K562 (cell line): ENCODE results near the gene COX4I2. TPM values are rescaled to one million over a fixed set of nuclear protein-coding genes. Genes with fewer than 3 reads are reported as not detected.

ENCODE experiments used
- CBX3 ChIP-seq, 2 experiments: IDR thresholded peaks; 1 replicate in 1 of 2; 2 replicates in 1 of 2; pipeline ENCODE4 v1.6.1; 2012; ENCODE audit warnings: inconsistent platforms in 2 of 2, low read length in 2 of 2, borderline replicate concordance in 1 of 2, control low read depth in 1 of 2
- CTBP1 ChIP-seq: fragments of 450-650 bp; IDR thresholded peaks from 2 replicates; pipeline ENCODE4 v1.6.1; 2016; ENCODE audit warnings: borderline replicate concordance
- ERF ChIP-seq: fragments of 450-650 bp; formaldehyde crosslinking; IDR thresholded peaks from 2 replicates; pipeline ENCODE4 v1.4.0; 2020; ENCODE audit warnings: mild to moderate bottlenecking, mixed read lengths
- GMEB1 ChIP-seq: fragments of 250-450 bp; sonication (Bioruptor Pico); IDR thresholded peaks from 2 replicates; pipeline ENCODE4 v1.4.0; 2020; ENCODE audit warnings: mild to moderate bottlenecking
- KLF16 ChIP-seq: IDR thresholded peaks from 2 replicates; pipeline ENCODE4 v1.6.1; 2016; ENCODE audit warnings: antibody characterized with exemption
- MYC ChIP-seq, 2 experiments: fragments of 250-450 bp in 1 of 2; sonication (Bioruptor Pico) in 1 of 2; IDR thresholded peaks; 2 replicates each; pipeline versions ENCODE4 v1.5.1 to v1.6.1; 2012 to 2021; ENCODE audit warnings: low read depth in 2 of 2, borderline replicate concordance in 1 of 2, improper control_type of control experiment in 1 of 2, low read length in 1 of 2, mild to moderate bottlenecking in 1 of 2, moderate library complexity in 1 of 2
- NR2C2 ChIP-seq, 2 experiments: fragments of 200-800 bp in 1 of 2; sonication (Bioruptor generic) in 1 of 2; sonication (generic) in 1 of 2; formaldehyde crosslinking in 1 of 2; IDR thresholded peaks; 2 replicates each; pipeline versions ENCODE4 v1.6.1 to v1.8.0; 2016 to 2022; ENCODE audit warnings: mild to moderate bottlenecking in 1 of 2, missing compliant biosample characterization in 1 of 2, missing genetic modification characterization in 1 of 2, missing genetic modification reagents in 1 of 2
- PHF8 ChIP-seq: fragments of 200-600 bp; sonication (generic); IDR thresholded peaks from 2 replicates; pipeline ENCODE4 v1.6.1; 2012; ENCODE audit warnings: mixed run types, mild to moderate bottlenecking, inconsistent platforms, low read length, moderate library complexity, borderline replicate concordance
- PHTF2 ChIP-seq: fragments of 250-450 bp; sonication (Bioruptor Pico); IDR thresholded peaks from 2 replicates; pipeline ENCODE4 v1.5.0; 2021; ENCODE audit warnings: mild to moderate bottlenecking
- PKNOX1 ChIP-seq: fragments of 450-650 bp; IDR thresholded peaks from 2 replicates; pipeline ENCODE4 v1.6.1; 2016
- PURB ChIP-seq: sonication (generic); formaldehyde crosslinking; IDR thresholded peaks from 2 replicates; pipeline ENCODE4 v1.9.0; 2021; ENCODE audit warnings: low read depth, mild to moderate bottlenecking, missing genetic modification reagents
- SFPQ ChIP-seq: fragments of 200-400 bp; formaldehyde crosslinking; IDR thresholded peaks from 2 replicates; pipeline ENCODE4 v1.6.1; 2017; ENCODE audit warnings: mild to moderate bottlenecking, low read depth, low read length, moderate library complexity
- SMAD2 ChIP-seq: fragments of 150-350 bp; IDR thresholded peaks from 2 replicates; pipeline ENCODE4 v1.6.1; 2014; ENCODE audit warnings: low read depth, mild to moderate bottlenecking, low read length
- TRIM24 ChIP-seq, 2 experiments: fragments of 450-650 bp; IDR thresholded peaks; 2 replicates each; pipeline ENCODE4 v1.6.1; 2016
- ZBTB49 ChIP-seq: sonication (generic); formaldehyde crosslinking; IDR thresholded peaks from 2 replicates; pipeline ENCODE4 v1.8.0; 2022; ENCODE audit warnings: missing genetic modification reagents, mild to moderate bottlenecking, borderline replicate concordance
- ZNF134 ChIP-seq: fragments of 250-450 bp; sonication (Bioruptor Pico); conservative IDR thresholded peaks from 2 replicates; pipeline ENCODE4 v1.4.0; 2020
- ZNF444 ChIP-seq: fragments of 250-450 bp; sonication (Bioruptor Pico); IDR thresholded peaks from 2 replicates; pipeline ENCODE4 v1.4.0; 2020; ENCODE audit warnings: mild to moderate bottlenecking, moderate library complexity
- ZNF75A ChIP-seq: fragments of 450-650 bp; formaldehyde crosslinking; IDR thresholded peaks from 2 replicates; pipeline ENCODE4 v1.4.0; 2020; ENCODE audit warnings: mild to moderate bottlenecking
- ZNF77 ChIP-seq: fragments of 250-450 bp; sonication (Bioruptor Pico); IDR thresholded peaks from 2 replicates; pipeline ENCODE4 v1.5.0; 2020
- polyA plus RNA-seq, 8 experiments: library from polyadenylated mRNA; depleted of rRNA in 4 of 8; stranded (reverse) in 5 of 8; unstranded in 3 of 8; fragments of >200 nt; fragmentation: Nextera tagmentation in 2 of 8; fragmentation: Illumina TruSeq in 1 of 8; extraction: Ambion mirVana in 2 of 8; extraction: Trizol in 1 of 8; gene quantifications; 2 replicates each; pipeline versions ENCODE4 v1.2.1 to v1.2.3, GENCODE V29; 2011 to 2014; ENCODE audit warnings: inconsistent platforms in 1 of 8, missing spikeins in 1 of 8
- total RNA-seq, 7 experiments: library from RNA; depleted of rRNA in 6 of 7; stranded (reverse); fragments of >200 nt in 6 of 7; fragmentation: Illumina TruSeq in 2 of 7; extraction: Trizol in 2 of 7; gene quantifications; 2 replicates each; pipeline versions ENCODE4 v1.2.1 to v1.2.3, GENCODE V29; 2011 to 2021; ENCODE audit warnings: low replicate concordance in 1 of 7

Gene COX4I2
- total and polyA plus RNA-seq, 9 of the 15 experiments (the other 6 are each of a cell fraction or from before 2014, with no cell fraction given), result not detected

- TF ChIP-seq ZBTB49 (CRISPR knock-in tag), result no peak
- no peak for TF ChIP-seq SMAD2
- TF ChIP-seq PHF8, result peak; percentile 29; the same call in 1 of the 2 replicates
- TF ChIP-seq MYC (IDR thresholded peaks at IDR 0.05; ENCODE audit: low read depth, low read length), result peak; percentile 60
- TF ChIP-seq MYC (CRISPR knock-in tag; IDR thresholded peaks at IDR 0.05; ENCODE audit: borderline replicate concordance, low read depth), result peak; percentile 82; the same call in 1 of the 2 replicates
- no peak for TF ChIP-seq SFPQ
- peak; percentile 70; the same call in 1 of the 2 replicates for TF ChIP-seq ZNF444 (CRISPR knock-in tag)
- TF ChIP-seq ERF (CRISPR knock-in tag), result peak; percentile 16; the same call in 1 of the 2 replicates
- peak; percentile 82 for TF ChIP-seq PKNOX1
- TF ChIP-seq TRIM24 (IDR thresholded peaks at IDR 0.05), result no peak
- no peak for TF ChIP-seq NR2C2 (CRISPR knock-in tag; IDR thresholded peaks at IDR 0.05)
- TF ChIP-seq NR2C2 (tag; IDR thresholded peaks at IDR 0.05), result peak; percentile 61
- peak; percentile 85 for TF ChIP-seq CTBP1
- TF ChIP-seq ZNF134, result peak; percentile 2; the same call in 1 of the 2 replicates
- TF ChIP-seq ZNF77 (CRISPR knock-in tag), result no peak
- TF ChIP-seq GMEB1, result no peak
- no peak for TF ChIP-seq PURB (CRISPR knock-in tag)
- no peak for TF ChIP-seq KLF16
- TF ChIP-seq ZNF75A (CRISPR knock-in tag), result no peak
- no peak; a peak in 1 of 3 replicates for TF ChIP-seq CBX3 (IDR thresholded peaks at IDR 0.05; ENCODE audit: borderline replicate concordance in 1 of 2, low read length in 2 of 2)
- peak; percentile 66; the same call in 1 of the 2 replicates for TF ChIP-seq PHTF2 (CRISPR knock-in tag)
Measured at GRCh38 chr20:31661625-31662371, 24.1 kb downstream of the COX4I2 start (continued).
